ENCODE data around the gene BCR.
A peak's percentile ranks its signal among the peaks of the same experiment; 100 is the strongest.

BCR gene

GRCh38 chr22:23177197-23177596 is 3.1 kb upstream of the BCR start:
- no peak for DNase-seq

- DNase-seq: peak; percentile 71
Measured at GRCh38 chr22:23178512-23179254, 1.6 kb upstream of the BCR start.

- peak; percentile 25 for DNase-seq
Measured at GRCh38 chr22:23179381-23180299, 669 bp upstream of the BCR start.

- peak; percentile 45 for DNase-seq
Measured at GRCh38 chr22:23180893-23181720, 798 bp downstream of the BCR start.

GRCh38 chr22:23181721-23182308 is 1.5 kb downstream of the BCR start:
- peak; percentile 26 for DNase-seq

- DNase-seq: peak; percentile 82
Measured at GRCh38 chr22:23182309-23183060, 2.2 kb downstream of the BCR start.

- DNase-seq: peak; percentile 16
Measured at GRCh38 chr22:23183061-23183698, 2.9 kb downstream of the BCR start.

- no peak for DNase-seq
Measured at GRCh38 chr22:23184100-23184763, 3.9 kb downstream of the BCR start.

- DNase-seq: no peak
Measured at GRCh38 chr22:23184764-23185113, 4.4 kb downstream of the BCR start.

GRCh38 chr22:23187211-23187610 is 6.9 kb downstream of the BCR start:
- DNase-seq: no peak

GRCh38 chr22:23187871-23188700 is 7.8 kb downstream of the BCR start:
- DNase-seq: no peak

GRCh38 chr22:23190526-23190925 is 10.2 kb downstream of the BCR start:
- DNase-seq: no peak

GRCh38 chr22:23192133-23192532 is 11.8 kb downstream of the BCR start:
- DNase-seq: no peak

GRCh38 chr22:23192558-23192957 is 12.2 kb downstream of the BCR start:
- DNase-seq: no peak

GRCh38 chr22:23193196-23193827 is 13.0 kb downstream of the BCR start:
- DNase-seq: no peak

- DNase-seq: no peak
Measured at GRCh38 chr22:23193882-23194281, 13.6 kb downstream of the BCR start.

- DNase-seq: no peak
Measured at GRCh38 chr22:23196165-23196564, 15.9 kb downstream of the BCR start.

- DNase-seq: no peak
Measured at GRCh38 chr22:23197836-23198235, 17.5 kb downstream of the BCR start.

GRCh38 chr22:23199159-23199558 is 18.9 kb downstream of the BCR start:
- DNase-seq: no peak

- DNase-seq: no peak
Measured at GRCh38 chr22:23200898-23201297, 20.6 kb downstream of the BCR start.

All from stimulated activated CD4-positive, alpha-beta T cell treated with anti-CD3 and anti-CD28 coated beads, Interleukin-15, amount 100 ng/mL, for 24 hours (primary cell).